Vagina (tissue), 2 donors: ENCODE measurements around the gene LHCGR. TPM values are rescaled to one million over a fixed set of nuclear protein-coding genes. Genes with fewer than 3 reads are reported as not detected.

ENCODE experiments used
- DNase-seq, 2 donors: peaks; one replicate each; pipeline ENCODE4 v3.0.0-alpha.2; 2017; ENCODE audit errors: extremely low spot score in 2 of 2
- H3K27ac ChIP-seq: fragments of 200-600 bp; sonication (generic); one replicate; pipeline ENCODE4 v1.5.1; 2019
- H3K27me3 ChIP-seq: fragments of 200-600 bp; sonication (generic); one replicate; pipeline ENCODE4 v1.5.1; 2019
- H3K36me3 ChIP-seq, 2 donors: fragments of 200-600 bp; sonication (generic); one replicate each; pipeline ENCODE4 v1.5.1; 2017 to 2019
- H3K4me1 ChIP-seq: fragments of 200-600 bp; sonication (generic); one replicate; pipeline ENCODE4 v1.5.1; 2019
- H3K4me3 ChIP-seq, 2 donors: fragments of 200-600 bp; sonication (generic); 1 replicate in 1 of 2; 2 replicates in 1 of 2; pipeline ENCODE4 v1.5.1; 2016 to 2019
- H3K9me3 ChIP-seq: fragments of 200-600 bp; sonication (generic); one replicate; pipeline ENCODE4 v1.5.1; 2019
- POLR2A ChIP-seq, 2 donors: fragments of 450-650 bp; IDR thresholded peaks; one replicate each; pipeline ENCODE4 v1.6.1; 2017; ENCODE audit warnings: antibody characterized with exemption in 2 of 2, mild to moderate bottlenecking in 2 of 2, moderate library complexity in 2 of 2
- POLR2AphosphoS5 ChIP-seq, 2 donors: sonication (generic); formaldehyde crosslinking; IDR thresholded peaks; one replicate each; pipeline ENCODE4 v1.9.0; 2017; ENCODE audit warnings: antibody characterized with exemption in 2 of 2, mild to moderate bottlenecking in 2 of 2, low read depth in 1 of 2; ENCODE audit not compliant: insufficient read depth in 1 of 2
- intact Hi-C: fragments of 100-400 bp; cut with DNase I; formaldehyde crosslinking; loops from one replicate; pipeline ENCODE4 v1.15.1; 2023
- total RNA-seq: library from RNA; depleted of rRNA; stranded (reverse); fragments of >200 nt; gene quantifications from one replicate; pipeline ENCODE4 v1.2.3, GENCODE V29; 2016
- TF ChIP-seq, protein P1 (sequence below), 3 experiments: fragments of 450-650 bp in 2 of 3; fragments of 200-600 bp in 1 of 3; sonication (generic) in 1 of 3; IDR thresholded peaks; one replicate each; pipeline ENCODE4 v1.5.1; 2017 to 2019; ENCODE audit warnings: antibody characterized with exemption in 3 of 3, mild to moderate bottlenecking in 2 of 3, moderate library complexity in 2 of 3

Gene LHCGR
- total RNA-seq, 1 donor from 2014 or later = not detected

DNA sequence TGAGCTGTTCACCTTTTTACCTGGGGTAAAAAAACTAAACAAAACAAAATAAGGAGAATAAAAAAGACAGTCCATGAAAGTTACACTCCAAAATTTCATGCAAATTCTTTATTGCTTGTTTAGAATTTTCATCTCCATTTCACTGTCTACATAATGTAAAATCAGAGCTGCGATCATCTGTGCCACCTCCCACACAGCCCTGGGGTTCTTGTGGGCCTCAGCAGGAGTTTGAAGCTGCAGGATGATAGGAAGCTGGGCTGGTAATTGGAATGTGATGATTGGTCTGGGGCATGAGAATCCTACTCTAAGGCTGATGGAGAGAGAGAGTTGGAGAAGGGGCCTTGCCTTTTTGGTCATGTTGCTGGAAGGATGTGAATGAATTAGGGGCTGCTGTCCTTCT is 4.2 kb upstream of the LHCGR start:
- DNase-seq = no peak
- TF ChIP-seq, protein P1, sequence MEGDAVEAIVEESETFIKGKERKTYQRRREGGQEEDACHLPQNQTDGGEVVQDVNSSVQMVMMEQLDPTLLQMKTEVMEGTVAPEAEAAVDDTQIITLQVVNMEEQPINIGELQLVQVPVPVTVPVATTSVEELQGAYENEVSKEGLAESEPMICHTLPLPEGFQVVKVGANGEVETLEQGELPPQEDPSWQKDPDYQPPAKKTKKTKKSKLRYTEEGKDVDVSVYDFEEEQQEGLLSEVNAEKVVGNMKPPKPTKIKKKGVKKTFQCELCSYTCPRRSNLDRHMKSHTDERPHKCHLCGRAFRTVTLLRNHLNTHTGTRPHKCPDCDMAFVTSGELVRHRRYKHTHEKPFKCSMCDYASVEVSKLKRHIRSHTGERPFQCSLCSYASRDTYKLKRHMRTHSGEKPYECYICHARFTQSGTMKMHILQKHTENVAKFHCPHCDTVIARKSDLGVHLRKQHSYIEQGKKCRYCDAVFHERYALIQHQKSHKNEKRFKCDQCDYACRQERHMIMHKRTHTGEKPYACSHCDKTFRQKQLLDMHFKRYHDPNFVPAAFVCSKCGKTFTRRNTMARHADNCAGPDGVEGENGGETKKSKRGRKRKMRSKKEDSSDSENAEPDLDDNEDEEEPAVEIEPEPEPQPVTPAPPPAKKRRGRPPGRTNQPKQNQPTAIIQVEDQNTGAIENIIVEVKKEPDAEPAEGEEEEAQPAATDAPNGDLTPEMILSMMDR (IDR thresholded peaks at IDR 0.05) = no peak
- TF ChIP-seq POLR2AphosphoS5 (IDR thresholded peaks at IDR 0.05; ENCODE audit: insufficient read depth in 1 of 2, low read depth in 1 of 2) (no peak), POLR2A (IDR thresholded peaks at IDR 0.05) (no peak)
- Histone ChIP-seq H3K36me3 (no peaks in the 10 kb centered on the region), H3K4me1 (peaks cover 8% of the 10 kb centered on the region), H3K27ac (no peak overlapping the region), H3K9me3 (peaks cover 3% of the 10 kb centered on the region), H3K4me3 (no peak overlapping the region), H3K27me3 (no peaks in the 10 kb centered on the region)
- intact Hi-C loops = no loop called here

DNA sequence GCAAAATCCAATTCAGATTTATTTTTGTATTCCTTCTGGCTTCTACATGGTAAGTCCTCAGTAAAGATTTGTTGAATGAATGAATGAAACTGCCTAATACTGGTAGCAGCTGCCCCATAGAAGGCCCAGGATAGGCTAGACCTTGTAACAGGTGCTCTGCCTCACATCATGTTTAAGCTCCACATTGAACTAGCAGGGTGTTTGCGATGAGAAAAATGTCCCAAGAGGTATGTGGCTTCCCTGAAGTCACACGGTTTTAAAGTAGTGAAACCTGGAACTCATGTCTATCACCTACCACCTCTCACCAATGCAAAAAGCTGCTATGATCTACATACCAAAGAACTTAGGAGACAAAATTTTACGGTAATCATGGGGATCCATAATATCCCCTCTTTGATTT is 765 bp upstream of the LHCGR start:
- DNase-seq = no peak
- Histone ChIP-seq H3K9me3 (no peaks in the 10 kb centered on the region), H3K4me1 (peaks cover 8% of the 10 kb centered on the region), H3K4me3 (no peak overlapping the region), H3K27ac (no peak overlapping the region), H3K36me3 (no peaks in the 10 kb centered on the region), H3K27me3 (no peaks in the 10 kb centered on the region)
- intact Hi-C loops = no loop called here
- TF ChIP-seq, protein P1 (IDR thresholded peaks at IDR 0.05) = no peak

DNA sequence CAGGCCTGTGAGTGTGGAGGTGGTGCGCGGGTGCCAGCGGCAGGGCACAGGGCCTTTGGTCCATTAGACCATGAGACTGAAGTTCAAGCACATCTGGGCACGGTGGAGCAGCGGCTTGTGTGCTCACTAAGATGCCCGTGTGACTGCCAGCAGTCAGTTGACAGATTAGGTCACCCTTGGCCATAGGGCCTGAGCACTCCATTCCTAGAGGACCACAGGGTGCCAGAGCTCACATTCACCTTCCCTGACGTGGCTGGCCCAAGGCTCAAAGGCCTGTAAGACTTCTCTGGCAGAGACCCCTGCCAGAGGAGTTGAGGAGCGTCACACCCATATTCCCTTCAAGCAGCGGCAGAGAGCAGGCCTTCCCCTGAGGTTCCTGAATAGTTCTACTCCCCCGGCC is 650 bp downstream of the LHCGR start:
- Histone ChIP-seq H3K4me1 (peaks cover 8% of the 10 kb centered on the region), H3K9me3 (no peaks in the 10 kb centered on the region), H3K27me3 (no peaks in the 10 kb centered on the region), H3K27ac (no peak overlapping the region), H3K36me3 (no peaks in the 10 kb centered on the region), H3K4me3 (peak overlapping the region in 1 of 2 donors; percentile 22)
- intact Hi-C loops = no loop called here
- DNase-seq = no peak
- TF ChIP-seq POLR2A (IDR thresholded peaks at IDR 0.05) (no peak), POLR2AphosphoS5 (IDR thresholded peaks at IDR 0.05; ENCODE audit: insufficient read depth in 1 of 2, low read depth in 1 of 2) (no peak)
- TF ChIP-seq, protein P1 (IDR thresholded peaks at IDR 0.05) = no peak

DNA sequence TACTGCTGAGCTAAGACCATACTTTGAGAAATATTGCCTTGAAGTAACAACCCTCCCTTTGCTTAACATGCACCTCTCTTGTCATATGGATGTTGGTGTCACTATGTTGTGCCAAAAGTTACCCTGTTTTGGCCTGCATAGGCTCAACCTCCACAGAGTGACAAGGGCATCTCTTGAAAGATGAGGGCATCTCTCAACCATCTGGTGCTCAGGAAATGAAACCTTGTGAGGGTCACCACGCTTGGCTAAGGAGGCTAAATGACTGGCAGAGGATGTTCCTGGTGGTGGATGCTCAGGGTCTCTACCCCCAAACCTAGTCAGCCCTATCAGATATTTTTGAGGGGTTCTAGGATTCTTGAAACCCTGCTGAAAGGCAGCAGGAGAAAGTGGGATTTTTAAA is 2.3 kb downstream of the LHCGR start:
- Histone ChIP-seq H3K4me3 (no peak overlapping the region), H3K4me1 (peaks cover 8% of the 10 kb centered on the region), H3K9me3 (no peaks in the 10 kb centered on the region), H3K27me3 (no peaks in the 10 kb centered on the region), H3K27ac (no peak overlapping the region), H3K36me3 (no peaks in the 10 kb centered on the region)
- DNase-seq = no peak
- TF ChIP-seq POLR2A (IDR thresholded peaks at IDR 0.05) (no peak), POLR2AphosphoS5 (IDR thresholded peaks at IDR 0.05; ENCODE audit: insufficient read depth in 1 of 2, low read depth in 1 of 2) (no peak)
- TF ChIP-seq, protein P1 (IDR thresholded peaks at IDR 0.05) = no peak
- intact Hi-C loops = no loop called here

DNA sequence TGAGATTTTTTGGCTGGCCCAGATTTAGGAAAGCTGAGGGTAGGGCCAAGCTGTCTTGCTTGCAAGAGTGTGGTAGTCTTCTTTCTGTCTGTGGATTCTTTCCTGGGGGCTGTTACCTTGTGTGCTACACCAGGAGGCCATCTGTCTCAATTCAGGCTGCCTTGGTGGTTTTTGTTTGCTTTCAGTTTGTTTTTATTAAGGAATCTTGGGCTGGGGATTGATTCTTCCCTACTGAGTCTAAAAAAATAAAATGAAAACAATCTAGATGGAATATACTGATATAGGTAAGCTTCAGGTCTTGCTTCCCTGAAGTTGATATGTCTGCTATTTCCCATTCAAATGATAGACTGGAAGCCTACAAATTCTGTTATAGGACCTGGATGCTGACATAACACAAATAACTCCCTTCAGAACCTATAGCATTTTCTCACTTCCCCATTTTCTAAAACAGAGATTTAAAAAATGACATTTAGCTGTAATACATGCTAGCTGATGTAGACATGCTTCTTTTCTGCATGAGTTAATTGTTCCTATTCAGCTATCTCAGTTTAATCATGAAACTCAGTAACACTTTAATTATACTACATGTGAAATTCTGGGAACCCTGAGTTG is 5.3 kb downstream of the LHCGR start:
- TF ChIP-seq POLR2AphosphoS5 (IDR thresholded peaks at IDR 0.05; ENCODE audit: insufficient read depth in 1 of 2, low read depth in 1 of 2) (no peak), POLR2A (IDR thresholded peaks at IDR 0.05) (no peak)
- TF ChIP-seq, protein P1 (IDR thresholded peaks at IDR 0.05) = no peak
- intact Hi-C loops = no loop called here
- peaks cover 3% of the 10 kb centered on the region for H3K4me1 ChIP-seq
- H3K4me3 ChIP-seq = no peak overlapping the region
- H3K36me3 ChIP-seq = no peaks in the 10 kb centered on the region
- H3K9me3 ChIP-seq = no peaks in the 10 kb centered on the region
- no peak overlapping the region for H3K27ac ChIP-seq
- no peaks in the 10 kb centered on the region for H3K27me3 ChIP-seq
- no peak for DNase-seq
